HEK293T (cell line): ENCODE data around the gene C1QTNF9B.

Experiments used
- ARNT ChIP-seq: fragments of 450-650 bp; IDR thresholded peaks from 2 replicates; pipeline ENCODE4 v1.6.1; 2017; ENCODE audit warnings: mild to moderate bottlenecking
- BHLHE40 ChIP-seq: fragments of 450-650 bp; IDR thresholded peaks from 2 replicates; pipeline ENCODE4 v1.6.1; 2016; ENCODE audit warnings: mild to moderate bottlenecking, moderate library complexity, borderline replicate concordance
- CTBP1 ChIP-seq: fragments of 450-650 bp; IDR thresholded peaks from 2 replicates; pipeline ENCODE4 v1.6.1; 2016; ENCODE audit warnings: borderline replicate concordance
- FOXA1 ChIP-seq: fragments of 450-650 bp; IDR thresholded peaks from 2 replicates; pipeline ENCODE4 v1.6.1; 2016; ENCODE audit warnings: mild to moderate bottlenecking
- FOXK2 ChIP-seq: fragments of 450-650 bp; IDR thresholded peaks from 2 replicates; pipeline ENCODE4 v1.6.1; 2016; ENCODE audit warnings: mild to moderate bottlenecking
- HDGF ChIP-seq: fragments of 450-650 bp; IDR thresholded peaks from 2 replicates; pipeline ENCODE4 v1.6.1; 2017; ENCODE audit warnings: antibody characterized with exemption, borderline replicate concordance
- NFRKB ChIP-seq: fragments of 450-650 bp; IDR thresholded peaks from 2 replicates; pipeline ENCODE4 v1.6.1; 2016; ENCODE audit warnings: mild to moderate bottlenecking, moderate library complexity
- PKNOX1 ChIP-seq: fragments of 450-650 bp; IDR thresholded peaks from 2 replicates; pipeline ENCODE4 v1.6.1; 2016
- SP1 ChIP-seq: fragments of 450-650 bp; IDR thresholded peaks from 2 replicates; pipeline ENCODE4 v1.6.1; 2017

- no peak for TF ChIP-seq FOXA1
- TF ChIP-seq HDGF: no peak
- TF ChIP-seq SP1: no peak
- no peak for TF ChIP-seq BHLHE40
- TF ChIP-seq FOXK2: no peak
- TF ChIP-seq ARNT: no peak
- no peak for TF ChIP-seq CTBP1
- no peak for TF ChIP-seq NFRKB
- no peak for TF ChIP-seq PKNOX1
These were observed 37.4 kb downstream of the C1QTNF9B start for GRCh38 chr13:23859904-23860303.
